ENCODE data around the gene FOXP3.
"Not testable (repeated sequence)": the region's sequence is repeated elsewhere in the genome, so short reads cannot be mapped to it uniquely, and the experiment has no call there.

Gene FOXP3, protein sequence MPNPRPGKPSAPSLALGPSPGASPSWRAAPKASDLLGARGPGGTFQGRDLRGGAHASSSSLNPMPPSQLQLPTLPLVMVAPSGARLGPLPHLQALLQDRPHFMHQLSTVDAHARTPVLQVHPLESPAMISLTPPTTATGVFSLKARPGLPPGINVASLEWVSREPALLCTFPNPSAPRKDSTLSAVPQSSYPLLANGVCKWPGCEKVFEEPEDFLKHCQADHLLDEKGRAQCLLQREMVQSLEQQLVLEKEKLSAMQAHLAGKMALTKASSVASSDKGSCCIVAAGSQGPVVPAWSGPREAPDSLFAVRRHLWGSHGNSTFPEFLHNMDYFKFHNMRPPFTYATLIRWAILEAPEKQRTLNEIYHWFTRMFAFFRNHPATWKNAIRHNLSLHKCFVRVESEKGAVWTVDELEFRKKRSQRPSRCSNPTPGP

DNA sequence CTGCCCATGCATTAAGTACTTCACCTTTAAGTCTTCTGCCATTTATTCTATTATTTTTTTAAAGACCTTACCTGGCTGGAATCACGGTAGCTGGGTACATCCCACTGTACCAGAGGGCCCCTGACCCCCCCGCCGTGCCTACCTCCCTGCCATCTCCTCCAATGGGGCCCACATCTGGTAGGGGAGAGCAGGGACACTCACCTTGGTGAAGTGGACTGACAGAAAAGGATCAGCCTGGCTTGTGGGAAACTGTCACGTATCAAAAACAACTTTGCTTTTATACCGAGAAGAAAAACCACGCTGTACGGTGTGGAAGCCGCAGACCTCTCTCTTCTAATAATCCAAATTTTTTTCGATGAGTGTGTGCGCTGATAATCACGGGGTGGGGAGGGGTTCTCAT, at the start of gene FOXP3:
Gene FOXP3, minus strand, starts transcription at position 251 of the 400 bp plus-strand sequence. CDS start 6,205 bp downstream, outside the sequence.
- peaks cover 67% of the 10 kb centered on the region for H3K27me3 ChIP-seq
- no peak within 1 kb of the TSS for H3K27ac ChIP-seq
- no peaks in the 10 kb centered on the region for H3K36me3 ChIP-seq
- no peak within 1 kb of the TSS for H3K4me2 ChIP-seq
- no peak within 1 kb of the TSS for H3K4me3 ChIP-seq
- no peaks in the 10 kb centered on the region; the same call in 1 of the 2 replicates for H4K20me1 ChIP-seq
- 0 out of 2 replicates have a peak, but pooled peaks cover 5% of the 10 kb centered on the region for H3K9me3 ChIP-seq
- TF ChIP-seq Cebpa-rat (IDR thresholded peaks at IDR 0.05): no peak
- no peak within 1 kb of the TSS for H3K9ac ChIP-seq
- H3K4me1 ChIP-seq: peaks cover 6% of the 10 kb centered on the region

DNA sequence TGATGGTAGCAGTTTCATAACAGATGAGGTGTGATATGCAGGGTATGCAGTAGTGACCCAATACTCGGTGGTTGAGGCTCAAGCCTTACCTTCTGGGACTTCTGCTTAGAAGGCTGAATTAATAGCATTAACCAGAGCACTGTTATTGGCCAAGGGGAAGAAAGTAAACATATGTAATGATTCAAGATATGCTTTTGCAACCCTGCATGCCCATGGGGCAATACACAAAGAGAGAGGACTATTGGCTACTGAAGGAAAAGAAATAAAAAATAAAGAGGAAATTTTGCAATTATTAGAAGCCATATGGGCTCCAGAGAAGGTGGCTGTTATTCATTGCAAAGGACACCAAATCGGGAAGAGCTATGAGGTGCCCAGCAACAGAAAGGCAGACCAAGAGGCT, 47.7 kb upstream of the FOXP3 start:
- Histone ChIP-seq H3K27ac (no peak overlapping the region), H3K27me3 (peaks cover 33% of the 10 kb centered on the region), H3K4me2 (no peak overlapping the region), H3K36me3 (no peaks in the 10 kb centered on the region), H3K4me3 (no peak overlapping the region), H3K9me3 (no peaks in the 10 kb centered on the region), H3K9ac (no peak overlapping the region), H3K4me1 (peaks cover 23% of the 10 kb centered on the region), H4K20me1 (no peaks in the 10 kb centered on the region)
- no peak for TF ChIP-seq Cebpa-rat (IDR thresholded peaks at IDR 0.05)

DNA sequence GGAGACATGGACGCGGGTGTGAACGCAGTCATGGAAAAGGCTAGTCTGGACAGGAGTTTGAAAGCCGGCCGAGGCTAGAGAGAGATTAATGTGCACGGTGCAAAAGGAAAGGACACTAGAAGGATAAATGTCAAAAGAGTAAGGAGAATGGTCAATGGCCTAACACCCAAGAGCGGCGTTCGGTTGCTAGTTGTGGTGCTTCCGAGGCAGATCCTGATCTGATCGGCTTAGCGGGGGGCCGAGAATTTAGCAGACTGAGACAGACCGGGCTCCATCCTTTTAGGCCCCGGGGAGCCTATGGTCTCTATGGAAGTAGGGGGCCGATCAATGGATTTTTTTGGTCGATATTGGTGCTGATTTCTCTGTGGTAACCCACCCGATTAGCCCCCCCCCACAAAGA, 45.9 kb upstream of the FOXP3 start:
- no peaks in the 10 kb centered on the region for H4K20me1 ChIP-seq
- no peak for TF ChIP-seq Cebpa-rat (IDR thresholded peaks at IDR 0.05)
- no peak overlapping the region for H3K4me3 ChIP-seq
- H3K4me2 ChIP-seq: peak overlapping the region; percentile 83
- H3K27ac ChIP-seq: peak overlapping the region; percentile 79; the same call in 1 of the 2 replicates
- H3K9ac ChIP-seq: no peak overlapping the region
- H3K9me3 ChIP-seq: no peaks in the 10 kb centered on the region
- H3K36me3 ChIP-seq: no peaks in the 10 kb centered on the region
- peaks cover 23% of the 10 kb centered on the region for H3K4me1 ChIP-seq
- peaks cover 25% of the 10 kb centered on the region for H3K27me3 ChIP-seq

DNA sequence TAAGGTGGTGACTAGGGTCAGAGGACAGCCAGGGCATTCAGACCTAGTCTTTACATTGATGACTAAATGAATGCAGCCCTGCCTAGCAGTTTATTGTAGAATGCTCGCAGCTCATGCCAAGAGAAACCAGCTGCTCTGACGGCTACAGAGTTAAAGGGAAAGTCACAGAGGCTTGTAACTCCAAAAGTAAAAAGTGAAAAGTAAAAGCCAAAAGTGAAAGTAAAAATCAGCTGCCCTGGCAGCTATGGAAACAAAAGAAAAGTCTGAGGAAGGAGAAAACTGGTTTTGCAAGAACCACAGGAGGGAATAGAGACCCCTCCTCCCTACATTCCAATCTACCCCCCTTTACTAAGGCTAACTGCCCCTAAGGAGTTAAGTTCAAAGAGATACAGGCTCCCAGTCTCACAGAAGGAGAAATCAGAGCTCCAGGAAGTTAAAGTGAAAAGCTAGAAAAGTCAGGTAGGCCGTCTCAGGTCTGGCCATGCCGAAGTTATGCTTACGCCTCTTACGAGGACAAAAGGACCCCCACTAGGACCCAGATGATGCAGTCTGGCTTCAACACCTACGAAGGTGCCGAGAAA, 45.0 kb upstream of the FOXP3 start:
- TF ChIP-seq Cebpa-rat (IDR thresholded peaks at IDR 0.05): no peak
- Histone ChIP-seq H3K9ac (peak overlapping the region; percentile 69), H3K4me3 (peak overlapping the region; percentile 58), H3K4me1 (peaks cover 23% of the 10 kb centered on the region), H3K36me3 (no peaks in the 10 kb centered on the region), H3K27me3 (peaks cover 17% of the 10 kb centered on the region), H3K4me2 (peak overlapping the region; percentile 83), H3K27ac (peak overlapping the region; percentile 79), H3K9me3 (no peaks in the 10 kb centered on the region), H4K20me1 (no peaks in the 10 kb centered on the region)

DNA sequence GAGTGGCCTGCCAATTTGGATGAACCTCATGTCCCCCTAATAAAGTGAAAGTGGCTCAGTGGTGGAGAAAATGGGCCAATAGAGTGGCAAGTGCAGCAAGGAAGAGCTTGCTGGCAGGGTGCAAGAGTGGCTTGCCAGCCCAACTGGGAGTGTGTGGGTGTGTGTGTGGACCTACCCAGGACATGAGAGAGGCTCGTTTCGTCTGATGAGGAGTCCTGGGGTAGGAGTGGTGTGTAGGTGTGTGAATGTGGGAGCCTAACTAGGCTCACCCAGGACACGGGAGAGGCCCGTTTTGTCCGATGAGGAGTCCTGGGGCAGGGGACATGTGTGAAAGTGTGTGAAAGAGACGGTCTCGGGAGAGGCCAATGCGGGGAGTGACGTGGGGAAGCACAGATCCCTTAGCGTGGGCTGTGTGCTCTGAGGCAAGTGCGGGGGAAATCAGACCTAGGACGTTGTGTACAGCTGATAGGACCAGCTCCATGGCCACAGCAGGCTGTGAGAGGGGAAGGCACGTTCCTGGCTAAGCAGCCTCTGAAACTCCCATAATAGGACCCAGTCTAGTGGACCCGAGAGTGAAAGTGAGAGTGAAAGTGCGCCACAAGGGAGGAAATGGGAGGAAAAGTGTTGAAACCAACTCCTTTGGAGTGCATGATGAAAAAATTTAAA, 44.2 kb upstream of the FOXP3 start:
- no peak for TF ChIP-seq Cebpa-rat (IDR thresholded peaks at IDR 0.05)
- peak overlapping the region; percentile 69 for H3K9ac ChIP-seq
- H3K27me3 ChIP-seq: peaks cover 22% of the 10 kb centered on the region
- no peaks in the 10 kb centered on the region for H3K9me3 ChIP-seq
- peaks cover 23% of the 10 kb centered on the region for H3K4me1 ChIP-seq
- peak overlapping the region; percentile 58 for H3K4me3 ChIP-seq
- H3K4me2 ChIP-seq: peak overlapping the region; percentile 83
- H3K27ac ChIP-seq: peak overlapping the region; percentile 79
- no peaks in the 10 kb centered on the region for H4K20me1 ChIP-seq
- no peaks in the 10 kb centered on the region for H3K36me3 ChIP-seq

DNA sequence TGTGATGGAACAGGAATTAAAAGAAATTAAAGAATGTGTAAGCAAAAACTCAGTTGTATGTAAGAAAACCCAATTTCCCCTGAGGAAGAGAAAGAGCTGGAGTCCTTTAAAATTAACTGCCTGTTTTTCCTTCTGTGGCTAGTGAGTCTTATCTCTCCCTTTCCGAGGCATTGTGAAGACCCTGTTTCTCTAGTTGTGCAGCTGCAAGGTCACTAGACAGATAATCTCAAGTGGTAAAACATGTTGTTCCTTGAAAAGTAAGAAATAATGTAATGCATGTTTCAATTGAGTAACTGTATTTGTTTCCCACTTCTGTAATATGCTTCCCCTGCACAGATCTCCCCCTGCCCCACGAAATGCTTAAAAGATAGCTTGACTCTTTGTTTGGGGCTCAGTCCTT, 43.3 kb upstream of the FOXP3 start:
- peaks cover 23% of the 10 kb centered on the region for H3K4me1 ChIP-seq

DNA sequence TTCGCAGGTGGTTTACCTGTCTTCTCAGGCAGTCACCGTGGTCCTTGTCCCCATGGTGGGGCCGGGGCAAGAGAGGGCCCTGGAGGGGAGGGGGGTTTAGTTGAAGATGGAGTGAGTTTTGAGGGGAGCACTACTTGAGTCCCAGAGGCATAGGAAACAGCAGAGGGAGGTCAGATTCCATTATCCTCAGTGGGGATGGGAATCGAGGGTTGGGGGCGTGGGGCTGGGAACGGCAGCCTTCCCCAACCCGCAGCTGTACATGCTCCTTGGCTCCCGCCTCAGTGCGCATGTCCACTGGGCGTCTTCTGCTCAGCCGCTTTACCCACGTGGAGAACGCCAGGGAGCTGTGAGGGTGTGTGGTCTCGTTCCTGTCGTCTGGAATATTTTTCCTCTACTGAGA, 38.8 kb upstream of the FOXP3 start, which contains the start of gene GAGE10:
Gene GAGE10, plus strand, starts transcription at position 301 of the 400 bp plus-strand sequence. CDS start 1,214 bp downstream, outside the sequence.
- TF ChIP-seq Cebpa-rat (IDR thresholded peaks at IDR 0.05): no peak
- Histone ChIP-seq H4K20me1 (no peaks in the 10 kb centered on the region), H3K4me3 (no peak within 1 kb of the TSS)

More for the DNA sequence above, 43.3 kb upstream of the FOXP3 start:
- not testable (repeated sequence) for H3K36me3 ChIP-seq, H3K4me3 ChIP-seq, H3K9me3 ChIP-seq, H3K27ac ChIP-seq, H3K9ac ChIP-seq, H4K20me1 ChIP-seq, H3K4me2 ChIP-seq
- H3K27me3 ChIP-seq: peaks cover 30% of the 10 kb centered on the region

DNA sequence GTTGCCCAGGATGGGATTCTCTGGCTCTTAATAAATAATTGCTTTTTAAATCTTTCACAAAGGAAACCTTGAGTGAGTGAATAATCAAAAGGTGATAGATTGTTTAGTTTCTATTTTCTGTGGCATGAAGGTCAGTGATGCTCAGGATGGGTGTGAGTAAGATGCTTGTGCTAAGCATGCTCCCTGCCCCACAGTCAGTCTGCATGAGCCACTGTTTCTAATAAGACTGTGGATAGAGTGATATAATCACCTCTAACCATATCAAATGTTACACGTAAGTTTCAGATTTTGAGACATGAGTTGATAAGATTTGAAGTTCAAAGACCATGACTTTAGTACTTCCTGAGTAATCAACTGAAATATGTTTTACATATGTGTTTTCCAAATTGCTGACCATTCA, 36.2 kb upstream of the FOXP3 start:
- Histone ChIP-seq H3K9me3 (no peaks in the 10 kb centered on the region), H3K4me2 (no peak overlapping the region), H3K4me1 (no peaks in the 10 kb centered on the region), H3K27me3 (peaks cover 77% of the 10 kb centered on the region), H3K4me3 (no peak overlapping the region), H3K27ac (no peak overlapping the region), H3K36me3 (no peaks in the 10 kb centered on the region), H4K20me1 (no peaks in the 10 kb centered on the region), H3K9ac (no peak overlapping the region)
- no peak for TF ChIP-seq Cebpa-rat (IDR thresholded peaks at IDR 0.05)

More for the DNA sequence above, 38.8 kb upstream of the FOXP3 start, which contains the start of gene GAGE10:
- Histone ChIP-seq H3K4me1 (peaks cover 2% of the 10 kb centered on the region; the same call in 1 of the 2 replicates), H3K27me3 (peaks cover 74% of the 10 kb centered on the region), H3K4me2 (no peak within 1 kb of the TSS), H3K36me3 (no peaks in the 10 kb centered on the region), H3K27ac (no peak within 1 kb of the TSS), H3K9ac (no peak within 1 kb of the TSS), H3K9me3 (no peaks in the 10 kb centered on the region)

DNA sequence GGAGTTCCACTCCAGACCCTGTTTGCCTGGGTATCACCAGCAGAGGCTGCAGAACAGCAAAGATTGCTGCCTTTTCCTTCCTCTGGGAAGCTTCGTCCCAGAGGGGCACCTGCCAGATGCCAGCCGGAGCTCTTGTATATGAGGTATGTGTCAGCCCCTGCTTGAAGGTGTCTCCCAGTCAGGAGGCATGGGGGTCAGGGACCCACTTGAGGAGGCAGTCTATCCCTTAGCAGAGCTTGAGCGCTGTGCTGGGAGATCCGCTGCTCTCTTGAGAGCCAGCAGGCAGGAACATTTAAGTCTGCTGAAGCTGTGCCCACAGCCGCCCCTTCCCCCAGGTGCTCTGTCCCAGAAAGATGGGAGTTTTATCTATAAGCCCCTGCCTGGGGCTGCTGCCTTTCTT, 34.8 kb upstream of the FOXP3 start:
- not testable (repeated sequence) for H3K27ac ChIP-seq, H3K4me1 ChIP-seq, H3K9me3 ChIP-seq, H4K20me1 ChIP-seq, H3K4me2 ChIP-seq, H3K36me3 ChIP-seq, H3K9ac ChIP-seq, H3K4me3 ChIP-seq
- peaks cover 88% of the 10 kb centered on the region for H3K27me3 ChIP-seq
